ENCODE data around the gene ENTPD6.

DNA sequence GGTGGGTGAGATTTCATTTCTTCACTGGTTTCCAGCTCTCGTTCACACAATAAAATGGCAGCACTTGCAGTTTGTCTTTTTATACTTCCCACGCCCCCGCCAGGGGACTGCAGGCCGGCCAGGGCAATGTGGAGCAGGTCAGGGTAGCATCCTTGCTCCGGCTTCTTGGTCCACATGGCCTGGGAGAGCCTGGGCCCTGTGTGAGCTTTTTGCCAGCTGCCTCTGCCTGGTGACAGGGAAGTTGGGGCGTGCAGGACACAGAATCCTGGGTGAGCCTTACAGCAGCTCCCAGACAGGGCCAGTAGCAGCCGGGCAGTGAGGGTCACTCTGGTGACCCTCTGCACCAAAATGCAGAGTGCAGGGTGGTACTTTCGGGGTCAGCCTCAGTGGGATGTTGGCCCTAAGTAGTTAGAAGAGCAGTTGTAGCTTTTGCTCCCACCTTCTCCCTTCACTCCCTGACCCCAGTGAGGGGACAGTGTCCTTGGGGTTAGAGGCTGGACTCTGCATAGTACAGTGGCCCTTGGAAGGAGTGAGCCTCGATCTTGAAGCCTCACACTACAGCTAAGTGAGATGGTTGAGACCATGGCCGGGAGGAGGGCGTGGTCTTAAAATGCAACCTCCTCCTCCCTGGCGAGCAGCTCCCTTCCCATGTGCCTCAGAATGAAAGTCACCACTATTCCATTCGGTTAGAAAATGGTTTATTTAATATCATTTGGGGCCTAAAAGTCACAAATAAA is 76.1 kb downstream of the ENTPD6 start:
- TF ChIP-seq, protein P1, sequence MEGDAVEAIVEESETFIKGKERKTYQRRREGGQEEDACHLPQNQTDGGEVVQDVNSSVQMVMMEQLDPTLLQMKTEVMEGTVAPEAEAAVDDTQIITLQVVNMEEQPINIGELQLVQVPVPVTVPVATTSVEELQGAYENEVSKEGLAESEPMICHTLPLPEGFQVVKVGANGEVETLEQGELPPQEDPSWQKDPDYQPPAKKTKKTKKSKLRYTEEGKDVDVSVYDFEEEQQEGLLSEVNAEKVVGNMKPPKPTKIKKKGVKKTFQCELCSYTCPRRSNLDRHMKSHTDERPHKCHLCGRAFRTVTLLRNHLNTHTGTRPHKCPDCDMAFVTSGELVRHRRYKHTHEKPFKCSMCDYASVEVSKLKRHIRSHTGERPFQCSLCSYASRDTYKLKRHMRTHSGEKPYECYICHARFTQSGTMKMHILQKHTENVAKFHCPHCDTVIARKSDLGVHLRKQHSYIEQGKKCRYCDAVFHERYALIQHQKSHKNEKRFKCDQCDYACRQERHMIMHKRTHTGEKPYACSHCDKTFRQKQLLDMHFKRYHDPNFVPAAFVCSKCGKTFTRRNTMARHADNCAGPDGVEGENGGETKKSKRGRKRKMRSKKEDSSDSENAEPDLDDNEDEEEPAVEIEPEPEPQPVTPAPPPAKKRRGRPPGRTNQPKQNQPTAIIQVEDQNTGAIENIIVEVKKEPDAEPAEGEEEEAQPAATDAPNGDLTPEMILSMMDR (IDR thresholded peaks at IDR 0.05): no peak
- TF ChIP-seq EZH2 (IDR thresholded peaks at IDR 0.05; ENCODE audit: borderline replicate concordance, insufficient read depth, low read depth, low read length, poor library complexity, severe bottlenecking): no peak

Measured in B cell (primary cell).